ENCODE measurements around the gene SLC12A9.

SLC12A9 gene

DNA sequence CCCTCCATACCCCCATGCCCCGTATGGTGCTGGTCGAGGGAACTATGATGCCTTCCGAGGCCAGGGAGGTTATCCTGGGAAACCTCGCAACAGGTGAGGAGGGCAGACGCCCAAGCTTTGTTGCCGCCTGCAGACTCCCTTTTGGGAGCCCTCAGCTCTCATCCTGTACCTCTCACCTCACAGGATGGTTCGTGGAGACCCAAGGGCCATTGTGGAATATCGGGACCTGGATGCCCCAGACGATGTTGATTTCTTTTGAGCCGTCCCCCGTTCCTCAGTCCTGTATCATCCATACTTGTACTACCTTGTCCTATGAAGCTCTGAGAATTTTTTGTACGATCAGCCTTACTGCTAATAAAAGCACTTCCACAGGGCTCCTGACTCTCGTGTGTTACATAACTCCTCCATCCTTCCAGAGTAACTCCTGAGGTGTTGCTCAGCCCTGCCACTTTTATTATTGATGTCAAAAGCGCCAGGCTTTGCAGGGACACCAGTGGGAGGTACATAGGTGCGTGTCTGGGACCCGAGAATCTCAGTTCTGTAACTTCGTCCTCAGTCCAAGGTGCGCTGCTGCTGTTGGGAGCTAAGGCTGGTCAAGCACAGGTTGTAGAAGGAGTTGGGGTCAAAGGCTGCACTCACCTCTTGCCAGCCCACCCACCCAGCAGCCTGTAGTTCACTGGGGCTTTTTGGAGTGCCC lies 35.9 kb downstream of the SLC12A9 start:
- Histone ChIP-seq H3K9ac (ENCODE audit: low read length in 5 of 5) (peak overlapping the region in 3 of 5 donors; percentile 87 to 92 (median 89)), H3K27ac (ENCODE audit: low read depth, low read length) (peak overlapping the region; percentile 70), H3K27me3 (ENCODE audit: control insufficient read depth in 5 of 5, insufficient read depth in 4 of 5, low read length in 5 of 5) (peaks cover 0 to 10% (median 10%) of the 10 kb centered on the region in 5 donors), H3K4me3 (ENCODE audit: low read depth in 1 of 5, low read length in 5 of 5) (peak overlapping the region; percentile 63 to 80 (median 74)), H3K4me1 (ENCODE audit: control insufficient read depth in 5 of 5, insufficient read depth in 5 of 5, low read length in 5 of 5) (peaks cover 1 to 42% (median 40%) of the 10 kb centered on the region in 5 donors), H3K9me3 (ENCODE audit: control insufficient read depth in 5 of 5, low read length in 5 of 5) (no peaks in the 10 kb centered on the region), H3K36me3 (ENCODE audit: control insufficient read depth in 5 of 5, insufficient read depth in 5 of 5, low read length in 5 of 5) (peaks cover 0 to 53% (median 52%) of the 10 kb centered on the region in 5 donors)

DNA sequence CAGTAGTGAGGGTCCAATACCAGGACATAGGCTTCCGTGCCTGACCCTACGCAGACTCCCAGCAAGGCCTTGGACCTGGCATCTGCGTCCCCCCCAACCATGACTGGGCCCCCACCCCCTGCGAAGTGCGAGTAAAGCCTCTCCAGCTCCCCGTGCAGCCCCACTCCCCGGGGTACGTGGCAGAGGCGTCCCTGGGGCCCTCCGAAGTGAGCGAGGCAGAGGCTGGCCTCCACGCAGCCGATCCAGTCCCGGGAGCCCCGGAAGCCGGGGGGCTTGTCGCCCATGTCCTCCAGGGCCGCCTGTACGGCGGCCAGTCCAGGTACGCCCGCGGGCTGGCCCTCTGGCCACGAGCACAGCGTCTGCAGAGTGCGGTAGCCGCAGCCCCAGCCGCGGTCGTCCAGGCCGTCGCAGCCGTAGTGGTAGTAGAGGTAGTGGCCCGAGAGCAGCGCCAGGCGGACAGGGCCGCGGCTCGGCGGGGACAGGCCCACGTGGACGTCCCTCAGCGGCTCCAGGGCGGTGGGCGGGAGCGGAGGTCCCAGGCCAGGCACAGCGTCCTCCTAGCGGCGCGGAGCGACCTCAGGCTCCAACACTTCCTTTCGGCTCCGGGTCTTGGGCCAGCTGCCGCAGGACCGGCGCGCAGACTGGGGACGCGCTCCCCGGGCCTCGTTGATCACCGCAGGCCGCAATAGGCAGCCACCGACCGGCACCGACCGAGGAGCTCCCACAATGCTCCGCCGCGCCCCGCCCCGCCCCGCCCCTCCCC lies 36.7 kb downstream of the SLC12A9 start, which contains the start of gene UFSP1:
UFSP1 (minus strand) TSS at position 728 of the 763 bp plus-strand sequence; CDS start at position 284, 444 bp downstream.
- H3K36me3 ChIP-seq (ENCODE audit: control insufficient read depth in 5 of 5, insufficient read depth in 5 of 5, low read length in 5 of 5): peaks cover 0 to 46% (median 45%) of the 10 kb centered on the region in 5 donors
- H3K4me1 ChIP-seq (ENCODE audit: control insufficient read depth in 5 of 5, insufficient read depth in 5 of 5, low read length in 5 of 5): peaks cover 1 to 42% (median 40%) of the 10 kb centered on the region in 5 donors
- H3K9ac ChIP-seq (ENCODE audit: low read length in 5 of 5): peak within 1 kb of the TSS in 4 of 5 donors; percentile 87 to 92 (median 89)
- H3K27ac ChIP-seq (ENCODE audit: low read depth, low read length): peak within 1 kb of the TSS; percentile 70
- H3K4me3 ChIP-seq (ENCODE audit: low read depth in 1 of 5, low read length in 5 of 5): peak within 1 kb of the TSS; percentile 72 to 80 (median 75)
- H3K9me3 ChIP-seq (ENCODE audit: control insufficient read depth in 5 of 5, low read length in 5 of 5): no peaks in the 10 kb centered on the region
- peaks cover under 1 to 16% (median 13%) of the 10 kb centered on the region in 5 donors for H3K27me3 ChIP-seq (ENCODE audit: control insufficient read depth in 5 of 5, insufficient read depth in 4 of 5, low read length in 5 of 5)

DNA sequence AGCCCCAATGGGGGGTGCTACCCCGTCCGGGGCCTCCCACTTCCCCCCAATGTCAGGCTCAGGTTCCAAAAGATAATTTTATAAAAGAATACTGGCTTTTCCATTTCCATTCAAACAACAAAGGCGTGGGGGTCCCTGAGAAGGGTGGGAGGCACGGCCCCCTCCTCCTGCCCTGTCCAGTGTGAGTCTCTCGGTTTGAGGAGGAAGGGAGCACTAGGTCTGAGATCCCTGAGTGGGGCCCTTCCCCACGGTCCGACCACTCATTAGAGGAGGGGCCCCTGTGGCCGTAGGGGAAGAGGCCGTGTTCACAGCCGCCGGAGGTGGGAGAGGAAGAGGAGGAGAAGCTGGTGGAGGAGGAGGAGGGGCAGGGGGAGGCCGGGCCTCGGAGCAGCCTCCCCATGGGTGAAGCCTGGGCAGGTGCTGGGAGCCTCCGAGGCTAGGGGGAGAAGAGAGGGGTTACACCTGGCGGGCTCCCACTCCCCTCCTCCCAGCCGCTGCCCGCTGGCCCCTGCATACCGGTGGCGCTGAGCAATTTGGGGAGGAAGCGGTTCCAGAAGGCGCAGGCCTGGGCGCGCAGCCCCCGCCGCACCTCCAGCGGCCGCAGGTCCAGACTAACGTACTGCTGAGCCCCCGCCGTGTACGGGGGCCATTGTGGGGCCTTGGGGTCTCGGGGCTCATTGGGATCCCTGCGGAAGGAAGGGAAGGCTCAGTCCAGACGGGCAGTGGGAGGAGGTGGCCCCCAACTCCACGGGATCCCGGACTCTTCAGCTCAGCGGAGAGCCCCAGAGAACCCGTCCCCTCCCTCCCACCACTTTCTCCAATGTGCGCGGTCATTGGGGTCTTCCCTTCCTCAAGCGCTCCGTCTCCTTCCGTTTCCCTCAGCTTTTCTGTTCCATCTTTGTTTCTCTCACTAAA lies 38.4 kb downstream of the SLC12A9 start:
- H3K36me3 ChIP-seq (ENCODE audit: control insufficient read depth in 5 of 5, insufficient read depth in 5 of 5, low read length in 5 of 5): peaks cover 0 to 29% (median 28%) of the 10 kb centered on the region in 5 donors
- H3K27ac ChIP-seq (ENCODE audit: low read depth, low read length): peak overlapping the region; percentile 50
- peaks cover 1 to 58% (median 51%) of the 10 kb centered on the region in 5 donors for H3K4me1 ChIP-seq (ENCODE audit: control insufficient read depth in 5 of 5, insufficient read depth in 5 of 5, low read length in 5 of 5)
- H3K4me3 ChIP-seq (ENCODE audit: low read depth in 1 of 5, low read length in 5 of 5): peak overlapping the region; percentile 67 to 78 (median 72)
- H3K9me3 ChIP-seq (ENCODE audit: control insufficient read depth in 5 of 5, low read length in 5 of 5): no peaks in the 10 kb centered on the region
- H3K27me3 ChIP-seq (ENCODE audit: control insufficient read depth in 5 of 5, insufficient read depth in 4 of 5, low read length in 5 of 5): peaks cover 4 to 28% (median 20%) of the 10 kb centered on the region in 5 donors
- peak overlapping the region in 3 of 5 donors; percentile 48 to 76 (median 56) for H3K9ac ChIP-seq (ENCODE audit: low read length in 5 of 5)

DNA sequence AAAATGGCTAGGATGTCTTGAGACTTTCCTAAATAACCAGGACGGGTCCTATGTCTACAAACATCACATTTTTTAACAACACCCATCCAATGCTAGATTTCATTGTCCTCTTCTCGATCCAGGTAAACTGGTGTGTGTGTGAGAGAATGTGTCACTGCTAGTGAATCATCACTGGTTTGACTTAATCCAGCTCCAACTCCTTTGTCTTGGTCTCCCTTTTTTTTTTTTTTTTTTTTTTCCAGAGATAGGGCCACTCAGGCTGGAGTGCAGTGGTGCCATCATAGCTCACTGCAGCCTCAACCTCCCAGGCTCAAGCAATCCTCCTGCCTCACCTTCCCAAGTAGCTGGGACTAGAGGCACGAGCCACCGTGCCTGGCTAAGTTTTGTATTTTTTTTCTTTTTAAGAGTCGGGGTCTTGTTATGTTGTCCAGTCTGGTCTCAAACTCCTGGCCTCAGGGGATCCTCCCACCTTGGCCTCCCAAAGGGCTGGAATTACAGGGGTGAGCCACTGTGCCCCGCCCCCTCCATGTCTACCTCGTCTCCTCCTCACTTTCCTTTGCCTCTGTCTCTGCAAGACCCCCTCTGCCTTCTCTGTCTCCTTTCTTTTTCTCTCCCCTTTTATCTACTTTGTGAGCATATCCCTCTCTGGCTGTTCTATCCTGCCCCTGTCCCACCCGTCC lies 39.2 kb downstream of the SLC12A9 start:
- no peak overlapping the region for H3K9ac ChIP-seq (ENCODE audit: low read length in 5 of 5)

DNA sequence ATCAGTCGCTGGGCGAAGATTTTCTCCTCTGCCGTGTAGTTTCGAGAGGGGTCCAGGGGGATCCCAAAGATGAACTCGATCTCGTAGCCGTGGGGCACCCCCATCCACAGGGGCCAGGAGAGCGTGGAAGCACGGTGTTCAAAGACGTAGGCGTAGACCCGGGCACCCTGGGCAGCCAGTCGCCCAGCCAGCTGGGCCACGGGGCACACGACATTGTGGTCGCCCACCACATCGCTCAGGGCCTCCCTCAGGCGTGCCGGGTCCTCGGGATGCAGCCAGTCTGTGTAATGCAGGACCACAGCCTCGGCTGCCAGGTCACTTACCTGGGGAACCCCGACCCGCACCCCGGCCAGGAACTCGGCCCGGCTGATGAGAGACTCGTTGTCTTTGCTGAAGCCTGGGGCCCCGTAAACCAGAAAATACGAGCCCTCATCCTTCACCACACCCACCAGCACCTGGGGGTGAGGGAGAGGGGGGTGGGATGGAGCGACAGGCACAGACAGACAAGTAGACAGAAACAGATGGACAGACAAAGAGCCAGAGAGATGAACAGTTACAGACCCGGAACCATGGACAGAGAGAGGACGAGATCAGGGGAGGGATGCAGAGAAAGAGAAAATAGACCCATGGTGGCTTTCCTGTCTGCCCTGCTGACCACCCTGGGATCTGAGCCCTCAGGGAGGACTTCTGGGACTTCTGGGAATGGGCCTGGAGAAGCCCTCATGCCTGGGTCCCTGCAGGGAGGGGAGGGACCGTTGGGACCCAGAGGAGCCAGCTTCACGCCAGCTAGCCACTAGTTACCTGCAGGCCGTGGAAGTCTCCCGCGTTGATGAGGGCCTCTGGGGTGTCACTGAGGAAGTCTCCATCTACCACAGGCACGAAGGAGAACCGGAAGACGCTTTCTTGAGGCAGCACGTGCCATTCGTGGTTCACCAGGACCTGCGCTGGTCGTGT lies 40.1 kb downstream of the SLC12A9 start:
- Histone ChIP-seq H3K36me3 (ENCODE audit: control insufficient read depth in 5 of 5, insufficient read depth in 5 of 5, low read length in 5 of 5) (peaks cover 0 to 12% (median 10%) of the 10 kb centered on the region in 5 donors), H3K9me3 (ENCODE audit: control insufficient read depth in 5 of 5, low read length in 5 of 5) (no peaks in the 10 kb centered on the region), H3K4me3 (ENCODE audit: low read depth in 1 of 5, low read length in 5 of 5) (no peak overlapping the region), H3K4me1 (ENCODE audit: control insufficient read depth in 5 of 5, insufficient read depth in 5 of 5, low read length in 5 of 5) (peaks cover 1 to 64% (median 56%) of the 10 kb centered on the region in 5 donors), H3K9ac (ENCODE audit: low read length in 5 of 5) (no peak overlapping the region), H3K27ac (ENCODE audit: low read depth, low read length) (no peak overlapping the region), H3K27me3 (ENCODE audit: control insufficient read depth in 5 of 5, insufficient read depth in 4 of 5, low read length in 5 of 5) (peaks cover 11 to 41% (median 30%) of the 10 kb centered on the region in 5 donors)

More for the DNA sequence above, 39.2 kb downstream of the SLC12A9 start:
- Histone ChIP-seq H3K36me3 (ENCODE audit: control insufficient read depth in 5 of 5, insufficient read depth in 5 of 5, low read length in 5 of 5) (peaks cover 0 to 21% (median 20%) of the 10 kb centered on the region in 5 donors), H3K27me3 (ENCODE audit: control insufficient read depth in 5 of 5, insufficient read depth in 4 of 5, low read length in 5 of 5) (peaks cover 10 to 36% (median 27%) of the 10 kb centered on the region in 5 donors), H3K4me3 (ENCODE audit: low read depth in 1 of 5, low read length in 5 of 5) (no peak overlapping the region), H3K27ac (ENCODE audit: low read depth, low read length) (no peak overlapping the region), H3K4me1 (ENCODE audit: control insufficient read depth in 5 of 5, insufficient read depth in 5 of 5, low read length in 5 of 5) (peaks cover 1 to 66% (median 59%) of the 10 kb centered on the region in 5 donors), H3K9me3 (ENCODE audit: control insufficient read depth in 5 of 5, low read length in 5 of 5) (no peaks in the 10 kb centered on the region)

DNA sequence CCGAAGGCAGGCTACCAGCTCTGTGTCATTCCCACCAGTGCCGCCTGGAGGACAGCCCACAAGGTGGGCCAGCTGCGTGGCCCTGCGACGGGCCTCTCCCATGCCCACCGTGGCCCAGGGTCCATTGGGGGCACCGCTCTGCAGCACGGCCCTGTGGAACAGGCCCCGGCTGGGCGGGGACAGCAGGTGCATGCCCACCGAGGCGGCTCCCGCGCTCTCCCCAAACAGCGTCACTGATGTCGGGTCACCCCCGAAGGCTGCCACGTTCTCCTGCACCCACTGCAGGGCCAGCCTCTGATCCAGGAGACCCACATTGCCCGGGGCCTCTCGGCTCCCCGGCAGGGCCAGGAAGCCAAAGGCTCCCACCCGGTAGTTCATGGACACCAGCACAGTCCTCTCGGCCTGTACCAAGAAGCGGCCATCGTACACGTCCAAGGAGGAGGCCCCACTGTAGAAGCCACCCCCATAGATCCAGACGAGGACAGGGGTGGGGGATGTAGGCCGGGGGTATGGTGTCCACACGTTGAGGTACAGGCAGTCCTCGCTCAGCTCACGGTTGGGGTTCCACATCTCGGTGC lies 40.9 kb downstream of the SLC12A9 start:
- Histone ChIP-seq H3K4me1 (ENCODE audit: control insufficient read depth in 5 of 5, insufficient read depth in 5 of 5, low read length in 5 of 5) (peaks cover 0 to 56% (median 49%) of the 10 kb centered on the region in 5 donors), H3K9ac (ENCODE audit: low read length in 5 of 5) (no peak overlapping the region), H3K27ac (ENCODE audit: low read depth, low read length) (no peak overlapping the region), H3K9me3 (ENCODE audit: control insufficient read depth in 5 of 5, low read length in 5 of 5) (no peaks in the 10 kb centered on the region), H3K36me3 (ENCODE audit: control insufficient read depth in 5 of 5, insufficient read depth in 5 of 5, low read length in 5 of 5) (peaks cover 0 to 4% (median 3%) of the 10 kb centered on the region in 5 donors), H3K27me3 (ENCODE audit: control insufficient read depth in 5 of 5, insufficient read depth in 4 of 5, low read length in 5 of 5) (peaks cover 13 to 44% (median 35%) of the 10 kb centered on the region in 5 donors), H3K4me3 (ENCODE audit: low read depth in 1 of 5, low read length in 5 of 5) (no peak overlapping the region)

DNA sequence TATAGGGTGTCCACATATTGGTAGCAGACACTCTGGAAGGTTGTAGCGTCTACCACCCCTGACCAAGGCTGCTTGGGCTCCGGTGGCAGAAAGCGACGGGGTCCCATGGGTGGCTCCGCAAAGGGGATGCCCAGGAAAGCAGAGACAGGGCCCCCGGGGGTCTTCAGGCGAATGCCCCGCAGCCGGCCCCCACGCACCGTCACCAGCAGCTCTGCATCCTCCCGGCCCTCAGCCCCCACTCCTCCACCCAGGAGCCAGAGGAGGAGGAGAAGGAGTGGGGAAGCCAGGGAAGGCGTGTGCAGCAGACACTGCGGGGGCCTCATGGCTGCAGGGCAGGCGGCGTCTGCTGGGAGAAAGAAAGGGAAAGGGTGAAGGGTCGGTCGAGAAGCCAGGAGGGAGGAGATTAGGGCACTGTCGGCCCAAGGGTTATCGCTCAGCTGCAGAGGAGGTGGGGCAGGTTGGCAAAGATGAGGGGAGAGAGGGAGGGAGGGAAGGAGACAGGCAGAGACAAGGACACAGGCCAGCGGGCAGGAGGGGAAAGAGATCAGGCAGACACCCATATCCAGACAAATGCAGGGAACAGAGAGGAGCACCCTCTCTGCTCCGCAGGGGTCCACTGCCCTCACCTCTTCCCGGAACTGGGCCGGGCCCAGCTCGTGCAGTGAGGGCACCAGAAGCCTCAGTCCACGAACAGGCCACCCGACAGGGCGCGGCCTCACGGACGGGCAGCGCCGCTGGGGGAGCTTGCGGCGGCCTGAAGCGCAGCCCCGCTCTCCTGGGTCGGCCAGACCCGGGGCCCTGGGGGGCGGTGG lies 41.6 kb downstream of the SLC12A9 start:
- H3K36me3 ChIP-seq (ENCODE audit: control insufficient read depth in 5 of 5, insufficient read depth in 5 of 5, low read length in 5 of 5): no peaks in the 10 kb centered on the region
- H3K27me3 ChIP-seq (ENCODE audit: control insufficient read depth in 5 of 5, insufficient read depth in 4 of 5, low read length in 5 of 5): peaks cover 13 to 44% (median 35%) of the 10 kb centered on the region in 5 donors
- no peak overlapping the region for H3K27ac ChIP-seq (ENCODE audit: low read depth, low read length)
- no peaks in the 10 kb centered on the region for H3K9me3 ChIP-seq (ENCODE audit: control insufficient read depth in 5 of 5, low read length in 5 of 5)
- no peak overlapping the region for H3K4me3 ChIP-seq (ENCODE audit: low read depth in 1 of 5, low read length in 5 of 5)
- H3K4me1 ChIP-seq (ENCODE audit: control insufficient read depth in 5 of 5, insufficient read depth in 5 of 5, low read length in 5 of 5): peaks cover 0 to 49% (median 42%) of the 10 kb centered on the region in 5 donors
- no peak overlapping the region for H3K9ac ChIP-seq (ENCODE audit: low read length in 5 of 5)

Measured in subcutaneous abdominal adipose tissue (tissue), 5 donors.